IPS DF 4.7 (cell line): ENCODE measurements around the gene WDPCP.
"Not testable (repeated sequence)": the region's sequence is repeated elsewhere in the genome, so short reads cannot be mapped to it uniquely, and the experiment has no call there.

Experiments
- DNase-seq: peaks from one replicate; pipeline ENCODE4 v3.0.0-alpha.2; 2013; ENCODE audit warnings: low spot score; ENCODE audit errors: extremely low read depth

Gene WDPCP

GRCh38 chr2:63590626-63591408 is 2.5 kb upstream of the WDPCP start:
- DNase-seq = no peak

- DNase-seq = no peak
Measured at GRCh38 chr2:63589148-63589958, 1.1 kb upstream of the WDPCP start.

- DNase-seq = no peak
Measured at GRCh38 chr2:63587814-63588384, 378 bp downstream of the WDPCP start.

- DNase-seq = no peak
Measured at GRCh38 chr2:63582873-63583272, 5.4 kb downstream of the WDPCP start.

GRCh38 chr2:63581298-63581961 is 6.8 kb downstream of the WDPCP start:
- no peak for DNase-seq

GRCh38 chr2:63580651-63581297 is 7.5 kb downstream of the WDPCP start:
- no peak for DNase-seq

- no peak for DNase-seq
Measured at GRCh38 chr2:63578767-63579166, 9.5 kb downstream of the WDPCP start.

- no peak for DNase-seq
Measured at GRCh38 chr2:63576546-63576945, 11.7 kb downstream of the WDPCP start.

GRCh38 chr2:63573726-63574345 is 14.4 kb downstream of the WDPCP start:
- not testable (repeated sequence) for DNase-seq

- DNase-seq = not testable (repeated sequence)
Measured at GRCh38 chr2:63573026-63573425, 15.3 kb downstream of the WDPCP start.

GRCh38 chr2:63572001-63572400 is 16.3 kb downstream of the WDPCP start:
- DNase-seq = no peak

- no peak for DNase-seq
Measured at GRCh38 chr2:63571291-63571690, 17.0 kb downstream of the WDPCP start.

GRCh38 chr2:63569740-63570139 is 18.5 kb downstream of the WDPCP start:
- DNase-seq = no peak

- no peak for DNase-seq
Measured at GRCh38 chr2:63562751-63563150, 25.5 kb downstream of the WDPCP start.

GRCh38 chr2:63558922-63559321 is 29.4 kb downstream of the WDPCP start:
- DNase-seq = not testable (repeated sequence)

GRCh38 chr2:63557819-63558218 is 30.5 kb downstream of the WDPCP start:
- not testable (repeated sequence) for DNase-seq

GRCh38 chr2:63555931-63556330 is 32.3 kb downstream of the WDPCP start:
- no peak for DNase-seq

- no peak for DNase-seq
Measured at GRCh38 chr2:63555299-63555698, 33.0 kb downstream of the WDPCP start.

GRCh38 chr2:63553049-63553448 is 35.2 kb downstream of the WDPCP start:
- DNase-seq = no peak

- no peak for DNase-seq
Measured at GRCh38 chr2:63545023-63545422, 43.3 kb downstream of the WDPCP start.
